ENCODE data around the gene TPI1. TPM values are rescaled to one million over a fixed set of nuclear protein-coding genes. Genes with fewer than 3 reads are reported as not detected.
"Not testable (repeated sequence)": the region's sequence is repeated elsewhere in the genome, so short reads cannot be mapped to it uniquely, and the experiment has no call there.

TPI1 gene
- total RNA-seq, 2 donors from 2014 or later = 140 to 144 TPM

GRCh38 chr12:6860116-6860515 lies 7.2 kb upstream of the TPI1 start:
- no peak for DNase-seq

GRCh38 chr12:6860942-6861341 lies 6.4 kb upstream of the TPI1 start:
- Mint-ChIP-seq H3K36me3 (ENCODE audit: low read depth) (peaks cover 8% of the 10 kb centered on the region), H3K27me3 (no peaks in the 10 kb centered on the region), H3K27ac (peak overlapping the region; percentile 34), H3K4me1 (peaks cover 3% of the 10 kb centered on the region), H3K4me3 (no peak overlapping the region)
- ATAC-seq (no peak), DNase-seq (no peak)
- no peaks in the 10 kb centered on the region for H3K9me3 ChIP-seq (ENCODE audit: control insufficient read depth, low read length, poor library complexity, severe bottlenecking)

More at GRCh38 chr12:6860116-6860515, 7.2 kb upstream of the TPI1 start:
- no peaks in the 10 kb centered on the region for H3K9me3 ChIP-seq (ENCODE audit: control insufficient read depth, low read length, poor library complexity, severe bottlenecking)
- no peak for ATAC-seq
- Mint-ChIP-seq H3K4me1 (peaks cover 3% of the 10 kb centered on the region), H3K27me3 (no peaks in the 10 kb centered on the region), H3K27ac (peak overlapping the region; percentile 34), H3K36me3 (ENCODE audit: low read depth) (peaks cover 7% of the 10 kb centered on the region), H3K4me3 (no peak overlapping the region)

GRCh38 chr12:6861391-6861790 lies 5.9 kb upstream of the TPI1 start:
- no peaks in the 10 kb centered on the region for H3K9me3 ChIP-seq (ENCODE audit: control insufficient read depth, low read length, poor library complexity, severe bottlenecking)
- peak overlapping the region; percentile 14 for H3K27ac Mint-ChIP-seq
- DNase-seq = no peak
- peaks cover 8% of the 10 kb centered on the region for H3K36me3 Mint-ChIP-seq (ENCODE audit: low read depth)
- peaks cover 3% of the 10 kb centered on the region for H3K4me1 Mint-ChIP-seq
- ATAC-seq = no peak
- H3K4me3 Mint-ChIP-seq = no peak overlapping the region
- H3K27me3 Mint-ChIP-seq = no peaks in the 10 kb centered on the region

DNA sequence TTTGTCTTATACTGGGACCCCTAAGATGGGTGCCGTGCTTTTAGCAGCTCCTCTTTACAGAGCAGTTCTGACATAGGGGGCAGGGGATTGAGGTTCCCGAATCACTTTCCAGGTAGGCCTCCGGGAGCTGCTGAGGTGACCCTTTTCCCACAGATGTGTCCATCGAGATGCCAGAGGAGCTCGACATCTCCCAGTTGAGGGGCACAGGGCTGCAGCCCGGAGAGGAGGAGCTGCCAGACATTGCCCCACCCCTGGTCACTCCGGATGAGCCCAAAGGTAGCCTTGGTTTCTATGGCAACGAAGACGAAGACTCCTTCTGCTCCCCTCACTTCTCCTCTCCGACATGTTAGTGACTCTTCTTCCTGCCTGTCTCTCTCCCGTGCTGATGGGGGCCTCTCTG lies 4.3 kb upstream of the TPI1 start:
- H3K27ac Mint-ChIP-seq = peak overlapping the region; percentile 79
- no peaks in the 10 kb centered on the region for H3K27me3 Mint-ChIP-seq
- no peak for DNase-seq
- peaks cover 2% of the 10 kb centered on the region for H3K36me3 Mint-ChIP-seq (ENCODE audit: low read depth)
- peaks cover 11% of the 10 kb centered on the region for H3K4me1 Mint-ChIP-seq
- no peak for ATAC-seq
- H3K9me3 ChIP-seq (ENCODE audit: control insufficient read depth, low read length, poor library complexity, severe bottlenecking) = no peaks in the 10 kb centered on the region
- no peak overlapping the region for H3K4me3 Mint-ChIP-seq

DNA sequence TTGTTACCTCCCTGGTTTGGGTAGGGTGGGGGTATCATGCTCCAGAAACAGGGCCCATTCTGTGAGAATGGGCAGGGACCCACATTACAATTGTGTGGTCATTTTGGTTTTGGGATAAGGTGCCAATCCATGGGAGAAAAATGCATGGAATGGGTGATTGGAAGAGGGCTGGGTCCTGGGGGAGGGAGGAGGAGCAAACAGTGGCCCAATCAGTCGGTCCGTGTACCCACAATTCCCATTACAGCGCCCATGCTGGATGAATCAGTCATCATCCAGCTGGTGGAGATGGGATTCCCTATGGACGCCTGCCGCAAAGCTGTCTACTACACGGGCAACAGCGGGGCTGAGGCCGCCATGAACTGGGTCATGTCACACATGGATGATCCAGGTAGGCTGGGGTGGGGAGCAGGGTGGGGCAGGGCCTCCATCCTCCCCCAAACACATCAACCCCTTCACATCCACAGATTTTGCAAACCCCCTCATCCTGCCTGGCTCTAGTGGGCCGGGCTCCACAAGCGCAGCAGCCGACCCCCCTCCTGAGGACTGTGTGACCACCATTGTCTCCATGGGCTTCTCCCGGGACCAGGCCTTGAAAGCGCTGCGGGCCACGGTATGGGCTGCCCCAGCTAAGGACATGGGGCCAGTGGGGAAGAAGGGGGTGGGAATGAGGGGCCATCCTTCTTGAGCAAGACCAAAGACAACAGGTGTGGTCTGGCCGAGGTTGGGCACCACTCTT lies 3.6 kb upstream of the TPI1 start:
- H3K27me3 Mint-ChIP-seq = no peaks in the 10 kb centered on the region
- H3K36me3 Mint-ChIP-seq (ENCODE audit: low read depth) = peaks cover 2% of the 10 kb centered on the region
- no peak for DNase-seq
- H3K9me3 ChIP-seq (ENCODE audit: control insufficient read depth, low read length, poor library complexity, severe bottlenecking) = no peaks in the 10 kb centered on the region
- H3K27ac Mint-ChIP-seq = peak overlapping the region; percentile 79
- ATAC-seq = no peak
- peaks cover 18% of the 10 kb centered on the region for H3K4me1 Mint-ChIP-seq
- H3K4me3 Mint-ChIP-seq = no peak overlapping the region

GRCh38 chr12:6865307-6865706 lies 2.0 kb upstream of the TPI1 start:
- not testable (repeated sequence) for H3K27me3 Mint-ChIP-seq; H3K27ac Mint-ChIP-seq; H3K36me3 Mint-ChIP-seq (ENCODE audit: low read depth); DNase-seq; ATAC-seq; H3K9me3 ChIP-seq (ENCODE audit: control insufficient read depth, low read length, poor library complexity, severe bottlenecking)
- Mint-ChIP-seq H3K4me1 (peaks cover 28% of the 10 kb centered on the region), H3K4me3 (peak overlapping the region; percentile 25)

- peak overlapping the region; percentile 94 for H3K4me3 Mint-ChIP-seq
- peaks cover 2% of the 10 kb centered on the region for H3K36me3 Mint-ChIP-seq (ENCODE audit: low read depth)
- H3K27me3 Mint-ChIP-seq = no peaks in the 10 kb centered on the region
- H3K4me1 Mint-ChIP-seq = peaks cover 36% of the 10 kb centered on the region
- H3K27ac Mint-ChIP-seq = peak overlapping the region; percentile 47
- DNase-seq (no peak), ATAC-seq (no peak)
- H3K9me3 ChIP-seq (ENCODE audit: control insufficient read depth, low read length, poor library complexity, severe bottlenecking) = no peaks in the 10 kb centered on the region
These were observed 990 bp upstream of the TPI1 start for GRCh38 chr12:6866163-6866919.

DNA sequence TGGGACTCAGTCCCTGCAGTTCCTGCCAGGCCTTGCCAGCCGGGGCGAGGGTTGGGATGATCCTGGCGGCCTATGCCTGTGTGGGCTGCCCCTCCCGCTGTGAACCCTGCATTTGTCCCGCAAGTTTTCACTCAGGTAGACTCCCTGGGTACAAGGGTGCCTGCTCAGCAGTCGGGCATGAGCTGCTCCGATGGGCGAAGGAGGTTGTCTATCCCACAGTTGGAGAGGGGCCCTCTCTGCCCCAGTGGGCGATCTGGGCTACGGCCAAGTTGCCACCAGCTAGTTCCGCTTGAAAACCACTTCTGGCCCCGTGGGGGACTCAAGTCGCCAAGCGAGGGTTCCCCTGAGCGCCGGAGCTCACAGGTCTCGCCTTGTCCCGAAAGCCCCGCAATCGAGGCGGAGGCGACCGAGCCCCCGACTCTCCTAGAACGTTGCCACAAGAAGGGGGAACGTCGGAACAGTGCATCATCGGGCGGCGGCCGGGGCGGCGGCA lies 365 bp upstream of the TPI1 start:
- H3K36me3 Mint-ChIP-seq (ENCODE audit: low read depth) = peaks cover 2% of the 10 kb centered on the region
- H3K9me3 ChIP-seq (ENCODE audit: control insufficient read depth, low read length, poor library complexity, severe bottlenecking) = no peaks in the 10 kb centered on the region
- no peak for ATAC-seq
- peak overlapping the region; percentile 47 for H3K27ac Mint-ChIP-seq
- peaks cover 42% of the 10 kb centered on the region for H3K4me1 Mint-ChIP-seq
- H3K27me3 Mint-ChIP-seq = no peaks in the 10 kb centered on the region
- DNase-seq = no peak
- peak overlapping the region; percentile 94 for H3K4me3 Mint-ChIP-seq

- Mint-ChIP-seq H3K4me3 (peak overlapping the region; percentile 94), H3K4me1 (peaks cover 50% of the 10 kb centered on the region), H3K27ac (peak overlapping the region; percentile 93), H3K36me3 (ENCODE audit: low read depth) (peaks cover 2% of the 10 kb centered on the region), H3K27me3 (no peaks in the 10 kb centered on the region)
- ATAC-seq (no peak), DNase-seq (no peak)
- no peaks in the 10 kb centered on the region for H3K9me3 ChIP-seq (ENCODE audit: control insufficient read depth, low read length, poor library complexity, severe bottlenecking)
These were observed 1.1 kb downstream of the TPI1 start for GRCh38 chr12:6868211-6869048.

- ATAC-seq (peak; percentile 14), DNase-seq (peak; percentile 64 to 84 (median 72))
- Mint-ChIP-seq H3K4me3 (peak overlapping the region; percentile 94), H3K27ac (peak overlapping the region; percentile 93), H3K4me1 (peaks cover 52% of the 10 kb centered on the region), H3K27me3 (no peaks in the 10 kb centered on the region), H3K36me3 (ENCODE audit: low read depth) (peaks cover 2% of the 10 kb centered on the region)
- no peaks in the 10 kb centered on the region for H3K9me3 ChIP-seq (ENCODE audit: control insufficient read depth, low read length, poor library complexity, severe bottlenecking)
These were observed 2.0 kb downstream of the TPI1 start for GRCh38 chr12:6869049-6870021.

DNA sequence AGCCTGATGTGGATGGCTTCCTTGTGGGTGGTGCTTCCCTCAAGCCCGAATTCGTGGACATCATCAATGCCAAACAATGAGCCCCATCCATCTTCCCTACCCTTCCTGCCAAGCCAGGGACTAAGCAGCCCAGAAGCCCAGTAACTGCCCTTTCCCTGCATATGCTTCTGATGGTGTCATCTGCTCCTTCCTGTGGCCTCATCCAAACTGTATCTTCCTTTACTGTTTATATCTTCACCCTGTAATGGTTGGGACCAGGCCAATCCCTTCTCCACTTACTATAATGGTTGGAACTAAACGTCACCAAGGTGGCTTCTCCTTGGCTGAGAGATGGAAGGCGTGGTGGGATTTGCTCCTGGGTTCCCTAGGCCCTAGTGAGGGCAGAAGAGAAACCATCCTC lies 3.0 kb downstream of the TPI1 start:
- H3K9me3 ChIP-seq (ENCODE audit: control insufficient read depth, low read length, poor library complexity, severe bottlenecking); H3K27me3 Mint-ChIP-seq; H3K36me3 Mint-ChIP-seq (ENCODE audit: low read depth); DNase-seq; ATAC-seq: not testable (repeated sequence)
- peaks cover 54% of the 10 kb centered on the region for H3K4me1 Mint-ChIP-seq
- peak overlapping the region; percentile 93 for H3K27ac Mint-ChIP-seq
- peak overlapping the region; percentile 21 for H3K4me3 Mint-ChIP-seq
